Peyer's patch (tissue), 4 donors: ENCODE measurements around the gene CEP164.

Experiments used
- POLR2A ChIP-seq, 2 donors: fragments of 450-650 bp; IDR thresholded peaks; one replicate each; pipeline ENCODE4 v1.5.1; 2017; ENCODE audit warnings: antibody characterized with exemption in 2 of 2, mild to moderate bottlenecking in 2 of 2, moderate library complexity in 2 of 2
- TF ChIP-seq, protein P1 (sequence below), 6 experiments: fragments of 450-650 bp in 4 of 6; fragments of 200-600 bp in 2 of 6; sonication (generic) in 1 of 6; IDR thresholded peaks; one replicate each; pipeline ENCODE4 v1.5.1; 2017 to 2019; ENCODE audit warnings: antibody characterized with exemption in 6 of 6, mild to moderate bottlenecking in 3 of 6, moderate library complexity in 1 of 6

DNA sequence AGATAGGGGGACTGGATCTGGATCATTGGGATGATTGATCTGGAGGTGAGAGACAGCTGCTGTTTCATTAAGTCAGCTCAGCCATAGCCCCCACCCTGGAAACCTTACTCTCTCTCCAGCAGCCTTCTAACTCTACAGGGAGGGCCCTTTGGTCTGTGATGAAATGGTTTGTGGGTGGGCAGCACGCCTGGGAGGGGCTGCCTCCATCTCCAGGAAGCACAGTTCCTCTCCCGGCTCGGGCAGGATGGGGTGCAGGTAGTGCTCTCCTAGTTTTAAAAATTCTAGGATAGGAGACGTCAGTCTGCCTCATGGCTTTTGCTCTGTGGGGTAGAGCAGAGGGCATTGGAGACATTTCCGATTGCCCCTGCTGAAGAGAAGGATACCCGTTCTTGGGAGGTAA is 89.7 kb downstream of the CEP164 start:
- TF ChIP-seq, protein P1, sequence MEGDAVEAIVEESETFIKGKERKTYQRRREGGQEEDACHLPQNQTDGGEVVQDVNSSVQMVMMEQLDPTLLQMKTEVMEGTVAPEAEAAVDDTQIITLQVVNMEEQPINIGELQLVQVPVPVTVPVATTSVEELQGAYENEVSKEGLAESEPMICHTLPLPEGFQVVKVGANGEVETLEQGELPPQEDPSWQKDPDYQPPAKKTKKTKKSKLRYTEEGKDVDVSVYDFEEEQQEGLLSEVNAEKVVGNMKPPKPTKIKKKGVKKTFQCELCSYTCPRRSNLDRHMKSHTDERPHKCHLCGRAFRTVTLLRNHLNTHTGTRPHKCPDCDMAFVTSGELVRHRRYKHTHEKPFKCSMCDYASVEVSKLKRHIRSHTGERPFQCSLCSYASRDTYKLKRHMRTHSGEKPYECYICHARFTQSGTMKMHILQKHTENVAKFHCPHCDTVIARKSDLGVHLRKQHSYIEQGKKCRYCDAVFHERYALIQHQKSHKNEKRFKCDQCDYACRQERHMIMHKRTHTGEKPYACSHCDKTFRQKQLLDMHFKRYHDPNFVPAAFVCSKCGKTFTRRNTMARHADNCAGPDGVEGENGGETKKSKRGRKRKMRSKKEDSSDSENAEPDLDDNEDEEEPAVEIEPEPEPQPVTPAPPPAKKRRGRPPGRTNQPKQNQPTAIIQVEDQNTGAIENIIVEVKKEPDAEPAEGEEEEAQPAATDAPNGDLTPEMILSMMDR (IDR thresholded peaks at IDR 0.05) = no peak
- no peak for TF ChIP-seq POLR2A (IDR thresholded peaks at IDR 0.05)
